ENCODE results near the gene KCNE1.

The KCNE1 gene

GRCh38 chr21:34536311-34536710, 24.3 kb upstream of the KCNE1 start:
- Histone ChIP-seq H3K4me1 (ENCODE audit: control extremely low read depth in 1 of 4, control insufficient read depth in 4 of 4, insufficient read depth in 4 of 4, low read length in 3 of 4) (peaks cover 0 to 16% (median 7%) of the 10 kb centered on the region in 4 experiments), H3K27ac (ENCODE audit: insufficient read depth in 1 of 2, low read depth in 1 of 2, low read length in 2 of 2, poor library complexity in 1 of 2, severe bottlenecking in 2 of 2) (no peak overlapping the region), H3K4me3 (ENCODE audit: control insufficient read depth in 1 of 7, extremely low read depth in 1 of 7, insufficient read depth in 4 of 7, low read depth in 2 of 7, low read length in 6 of 7) (no peak overlapping the region), H3K9me3 (ENCODE audit: control extremely low read depth in 1 of 5, control insufficient read depth in 4 of 5, insufficient read depth in 2 of 5, low read depth in 1 of 5, low read length in 4 of 5) (no peaks in the 10 kb centered on the region), H3K36me3 (ENCODE audit: control insufficient read depth in 4 of 4, insufficient read depth in 4 of 4, low read length in 3 of 4) (no peaks in the 10 kb centered on the region), H3K27me3 (replicated peaks in 2 of 5; ENCODE audit: control insufficient read depth in 4 of 5, insufficient read depth in 5 of 5, low read length in 4 of 5) (no peaks in the 10 kb centered on the region)
- 98% methylated on average over 8 of the region's 8 CpGs for WGBS (ENCODE audit: insufficient coverage)
- CTCF ChIA-PET, result no interaction called here
- POLR2A ChIA-PET, result no interaction called here
- DNase-seq, result no peak

- Histone ChIP-seq H3K27ac (ENCODE audit: insufficient read depth in 1 of 2, low read depth in 1 of 2, low read length in 2 of 2, poor library complexity in 1 of 2, severe bottlenecking in 2 of 2) (no peak overlapping the region), H3K27me3 (replicated peaks in 2 of 5; ENCODE audit: control insufficient read depth in 4 of 5, insufficient read depth in 5 of 5, low read length in 4 of 5) (no peaks in the 10 kb centered on the region), H3K36me3 (ENCODE audit: control insufficient read depth in 4 of 4, insufficient read depth in 4 of 4, low read length in 3 of 4) (no peaks in the 10 kb centered on the region), H3K4me1 (ENCODE audit: control extremely low read depth in 1 of 4, control insufficient read depth in 4 of 4, insufficient read depth in 4 of 4, low read length in 3 of 4) (peaks cover 0 to 16% (median 7%) of the 10 kb centered on the region in 4 experiments), H3K4me3 (ENCODE audit: control insufficient read depth in 1 of 7, extremely low read depth in 1 of 7, insufficient read depth in 4 of 7, low read depth in 2 of 7, low read length in 6 of 7) (no peak overlapping the region), H3K9me3 (ENCODE audit: control extremely low read depth in 1 of 5, control insufficient read depth in 4 of 5, insufficient read depth in 2 of 5, low read depth in 1 of 5, low read length in 4 of 5) (no peaks in the 10 kb centered on the region)
- no CpG with 5 or more reads among the region's 3 CpGs for WGBS (ENCODE audit: insufficient coverage)
- POLR2A ChIA-PET, result no interaction called here
- CTCF ChIA-PET, result no interaction called here
- no peak for DNase-seq
Measured at GRCh38 chr21:34535886-34536285, 23.9 kb upstream of the KCNE1 start.

GRCh38 chr21:34534522-34534921, 22.5 kb upstream of the KCNE1 start:
- Histone ChIP-seq H3K4me3 (ENCODE audit: control insufficient read depth in 1 of 7, extremely low read depth in 1 of 7, insufficient read depth in 4 of 7, low read depth in 2 of 7, low read length in 6 of 7) (no peak overlapping the region), H3K9me3 (ENCODE audit: control extremely low read depth in 1 of 5, control insufficient read depth in 4 of 5, insufficient read depth in 2 of 5, low read depth in 1 of 5, low read length in 4 of 5) (no peaks in the 10 kb centered on the region), H3K27me3 (replicated peaks in 2 of 5; ENCODE audit: control insufficient read depth in 4 of 5, insufficient read depth in 5 of 5, low read length in 4 of 5) (no peaks in the 10 kb centered on the region), H3K27ac (ENCODE audit: insufficient read depth in 1 of 2, low read depth in 1 of 2, low read length in 2 of 2, poor library complexity in 1 of 2, severe bottlenecking in 2 of 2) (no peak overlapping the region), H3K36me3 (ENCODE audit: control insufficient read depth in 4 of 4, insufficient read depth in 4 of 4, low read length in 3 of 4) (no peaks in the 10 kb centered on the region), H3K4me1 (ENCODE audit: control extremely low read depth in 1 of 4, control insufficient read depth in 4 of 4, insufficient read depth in 4 of 4, low read length in 3 of 4) (peaks cover 0 to 16% (median 7%) of the 10 kb centered on the region in 4 experiments)
- DNase-seq, result peak in 1 of 3 donors; percentile 15
- 44% methylated on average over 2 of the region's 4 CpGs for WGBS (ENCODE audit: insufficient coverage)
- ChIA-PET CTCF (interaction anchor here (1.0 kb wide), 1 partner anchor 24 kb away, joined by 4 read pairs; no protein-coding TSS in a partner anchor), POLR2A (no interaction called here)

- no peak overlapping the region for H3K27ac ChIP-seq (ENCODE audit: insufficient read depth in 1 of 2, low read depth in 1 of 2, low read length in 2 of 2, poor library complexity in 1 of 2, severe bottlenecking in 2 of 2)
- WGBS (ENCODE audit: insufficient coverage), result 67% methylated on average over 1 of the region's 3 CpGs
- H3K9me3 ChIP-seq (ENCODE audit: control extremely low read depth in 1 of 5, control insufficient read depth in 4 of 5, insufficient read depth in 2 of 5, low read depth in 1 of 5, low read length in 4 of 5), result no peaks in the 10 kb centered on the region
- no peaks in the 10 kb centered on the region for H3K27me3 ChIP-seq (replicated peaks in 2 of 5; ENCODE audit: control insufficient read depth in 4 of 5, insufficient read depth in 5 of 5, low read length in 4 of 5)
- H3K4me1 ChIP-seq (ENCODE audit: control extremely low read depth in 1 of 4, control insufficient read depth in 4 of 4, insufficient read depth in 4 of 4, low read length in 3 of 4), result peaks cover 0 to 16% (median 7%) of the 10 kb centered on the region in 4 experiments
- H3K36me3 ChIP-seq (ENCODE audit: control insufficient read depth in 4 of 4, insufficient read depth in 4 of 4, low read length in 3 of 4), result no peaks in the 10 kb centered on the region
- DNase-seq, result no peak
- ChIA-PET CTCF (interaction anchor here (1.0 kb wide), 1 partner anchor 23 kb away, joined by 4 read pairs; no protein-coding TSS in a partner anchor), POLR2A (no interaction called here)
- H3K4me3 ChIP-seq (ENCODE audit: control insufficient read depth in 1 of 7, extremely low read depth in 1 of 7, insufficient read depth in 4 of 7, low read depth in 2 of 7, low read length in 6 of 7), result no peak overlapping the region
Measured at GRCh38 chr21:34533938-34534337, 21.9 kb upstream of the KCNE1 start.

- ChIA-PET POLR2A (no interaction called here), CTCF (no interaction called here)
- WGBS (ENCODE audit: insufficient coverage), result 97% methylated on average over 5 of the region's 6 CpGs
- Histone ChIP-seq H3K4me1 (ENCODE audit: control extremely low read depth in 1 of 4, control insufficient read depth in 4 of 4, insufficient read depth in 4 of 4, low read length in 3 of 4) (peaks cover 0 to 16% (median 11%) of the 10 kb centered on the region in 4 experiments), H3K36me3 (ENCODE audit: control insufficient read depth in 4 of 4, insufficient read depth in 4 of 4, low read length in 3 of 4) (no peaks in the 10 kb centered on the region), H3K27ac (ENCODE audit: insufficient read depth in 1 of 2, low read depth in 1 of 2, low read length in 2 of 2, poor library complexity in 1 of 2, severe bottlenecking in 2 of 2) (no peak overlapping the region), H3K4me3 (ENCODE audit: control insufficient read depth in 1 of 7, extremely low read depth in 1 of 7, insufficient read depth in 4 of 7, low read depth in 2 of 7, low read length in 6 of 7) (no peak overlapping the region), H3K9me3 (ENCODE audit: control extremely low read depth in 1 of 5, control insufficient read depth in 4 of 5, insufficient read depth in 2 of 5, low read depth in 1 of 5, low read length in 4 of 5) (peaks cover 0 to 4% (median 0%) of the 10 kb centered on the region in 5 experiments), H3K27me3 (replicated peaks in 2 of 5; ENCODE audit: control insufficient read depth in 4 of 5, insufficient read depth in 5 of 5, low read length in 4 of 5) (no peaks in the 10 kb centered on the region)
- DNase-seq, result no peak
Measured at GRCh38 chr21:34531399-34531798, 19.4 kb upstream of the KCNE1 start.

GRCh38 chr21:34530261-34530660, 18.3 kb upstream of the KCNE1 start:
- ChIA-PET POLR2A (no interaction called here), CTCF (interaction anchor here (1.2 kb wide), 1 partner anchor 38 kb away, joined by 3 read pairs; no protein-coding TSS in a partner anchor)
- no peaks in the 10 kb centered on the region for H3K27me3 ChIP-seq (replicated peaks in 2 of 5; ENCODE audit: control insufficient read depth in 4 of 5, insufficient read depth in 5 of 5, low read length in 4 of 5)
- peaks cover 0 to 4% (median 0%) of the 10 kb centered on the region in 5 experiments for H3K9me3 ChIP-seq (ENCODE audit: control extremely low read depth in 1 of 5, control insufficient read depth in 4 of 5, insufficient read depth in 2 of 5, low read depth in 1 of 5, low read length in 4 of 5)
- H3K27ac ChIP-seq (ENCODE audit: insufficient read depth in 1 of 2, low read depth in 1 of 2, low read length in 2 of 2, poor library complexity in 1 of 2, severe bottlenecking in 2 of 2), result no peak overlapping the region
- peaks cover 0 to 20% (median 9%) of the 10 kb centered on the region in 4 experiments for H3K4me1 ChIP-seq (ENCODE audit: control extremely low read depth in 1 of 4, control insufficient read depth in 4 of 4, insufficient read depth in 4 of 4, low read length in 3 of 4)
- no peak overlapping the region for H3K4me3 ChIP-seq (ENCODE audit: control insufficient read depth in 1 of 7, extremely low read depth in 1 of 7, insufficient read depth in 4 of 7, low read depth in 2 of 7, low read length in 6 of 7)
- no peaks in the 10 kb centered on the region for H3K36me3 ChIP-seq (ENCODE audit: control insufficient read depth in 4 of 4, insufficient read depth in 4 of 4, low read length in 3 of 4)
- no peak for DNase-seq

- no peak overlapping the region for H3K27ac ChIP-seq (ENCODE audit: insufficient read depth in 1 of 2, low read depth in 1 of 2, low read length in 2 of 2, poor library complexity in 1 of 2, severe bottlenecking in 2 of 2)
- peaks cover 0 to 4% (median 0%) of the 10 kb centered on the region in 5 experiments for H3K9me3 ChIP-seq (ENCODE audit: control extremely low read depth in 1 of 5, control insufficient read depth in 4 of 5, insufficient read depth in 2 of 5, low read depth in 1 of 5, low read length in 4 of 5)
- H3K4me3 ChIP-seq (ENCODE audit: control insufficient read depth in 1 of 7, extremely low read depth in 1 of 7, insufficient read depth in 4 of 7, low read depth in 2 of 7, low read length in 6 of 7), result no peak overlapping the region
- no peaks in the 10 kb centered on the region for H3K36me3 ChIP-seq (ENCODE audit: control insufficient read depth in 4 of 4, insufficient read depth in 4 of 4, low read length in 3 of 4)
- H3K4me1 ChIP-seq (ENCODE audit: control extremely low read depth in 1 of 4, control insufficient read depth in 4 of 4, insufficient read depth in 4 of 4, low read length in 3 of 4), result peaks cover 0 to 12% (median 0%) of the 10 kb centered on the region in 4 experiments
- WGBS (ENCODE audit: insufficient coverage), result 100% methylated on average over 2 of the region's 3 CpGs
- ChIA-PET CTCF (no interaction called here), POLR2A (no interaction called here)
- no peak for DNase-seq
- H3K27me3 ChIP-seq (replicated peaks in 2 of 5; ENCODE audit: control insufficient read depth in 4 of 5, insufficient read depth in 5 of 5, low read length in 4 of 5), result no peaks in the 10 kb centered on the region
Measured at GRCh38 chr21:34528131-34528561, 16.1 kb upstream of the KCNE1 start.

Data from common myeloid progenitor, CD34-positive (primary cell).